SU-DHL-6 (cell line): ENCODE results near the gene KCNK3.

Experiments used
- EZH2phosphoT487 ChIP-seq: fragments of 200-600 bp; sonication (generic), shearing (Covaris generic); conservative IDR thresholded peaks from 2 replicates; pipeline ENCODE4 v1.6.1; 2018; ENCODE audit warnings: mild to moderate bottlenecking, antibody characterized with exemption, low read length, moderate library complexity, mixed read lengths
- TF ChIP-seq, protein P1 (sequence below): fragments of 200-600 bp; sonication (generic); IDR thresholded peaks from one replicate; pipeline ENCODE4 v1.5.1; 2017; ENCODE audit warnings: antibody characterized with exemption, mild to moderate bottlenecking, low read length, moderate library complexity; ENCODE audit not compliant: insufficient read depth, poor library complexity, severe bottlenecking

DNA sequence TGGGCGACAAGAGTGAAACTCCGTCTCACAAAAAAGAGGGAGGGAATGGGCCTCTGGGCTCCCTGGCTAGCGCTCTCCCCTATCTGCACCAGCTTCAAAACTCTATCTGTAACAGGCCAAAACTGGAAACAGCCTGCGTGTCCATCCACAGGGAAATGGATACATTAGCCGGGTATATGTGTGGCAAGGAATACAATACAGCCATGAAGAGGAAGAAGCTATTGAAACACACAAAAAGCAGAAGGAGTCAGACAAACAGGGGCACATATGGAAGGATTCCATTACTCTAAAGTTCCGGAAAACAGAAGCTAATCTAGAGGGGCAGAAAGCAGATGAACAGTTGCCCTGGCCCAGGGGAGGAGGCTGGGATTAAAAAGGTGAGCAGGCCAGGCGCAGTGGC, 47.0 kb downstream of the KCNK3 start:
- TF ChIP-seq, protein P1, sequence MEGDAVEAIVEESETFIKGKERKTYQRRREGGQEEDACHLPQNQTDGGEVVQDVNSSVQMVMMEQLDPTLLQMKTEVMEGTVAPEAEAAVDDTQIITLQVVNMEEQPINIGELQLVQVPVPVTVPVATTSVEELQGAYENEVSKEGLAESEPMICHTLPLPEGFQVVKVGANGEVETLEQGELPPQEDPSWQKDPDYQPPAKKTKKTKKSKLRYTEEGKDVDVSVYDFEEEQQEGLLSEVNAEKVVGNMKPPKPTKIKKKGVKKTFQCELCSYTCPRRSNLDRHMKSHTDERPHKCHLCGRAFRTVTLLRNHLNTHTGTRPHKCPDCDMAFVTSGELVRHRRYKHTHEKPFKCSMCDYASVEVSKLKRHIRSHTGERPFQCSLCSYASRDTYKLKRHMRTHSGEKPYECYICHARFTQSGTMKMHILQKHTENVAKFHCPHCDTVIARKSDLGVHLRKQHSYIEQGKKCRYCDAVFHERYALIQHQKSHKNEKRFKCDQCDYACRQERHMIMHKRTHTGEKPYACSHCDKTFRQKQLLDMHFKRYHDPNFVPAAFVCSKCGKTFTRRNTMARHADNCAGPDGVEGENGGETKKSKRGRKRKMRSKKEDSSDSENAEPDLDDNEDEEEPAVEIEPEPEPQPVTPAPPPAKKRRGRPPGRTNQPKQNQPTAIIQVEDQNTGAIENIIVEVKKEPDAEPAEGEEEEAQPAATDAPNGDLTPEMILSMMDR, result no peak
- TF ChIP-seq EZH2phosphoT487, result no peak
